GM10248 (cell line): ENCODE data around the gene TTI1.

Experiments
- CTCF ChIA-PET: fragments of 300-600 bp; sonication (Branson Sonifier 250); formaldehyde crosslinking; extraction: SDS; loops from one replicate; lab custom pipeline; 2021; ENCODE audit warnings: antibody characterized with exemption; lab: Yijun Ruan, JAX
- POLR2A ChIA-PET: fragments of 350-650 bp; sonication (Branson Sonifier 250); formaldehyde crosslinking; extraction: SDS; loops from one replicate; lab custom pipeline; 2020; ENCODE audit warnings: antibody characterized with exemption; lab: Yijun Ruan, JAX
- DNase-seq: peaks from one replicate; pipeline ENCODE4 v3.0.0; 2012; ENCODE audit errors: extremely low spot score
- CTCF ChIP-seq: IDR thresholded peaks from 2 replicates; pipeline ENCODE4 v1.5.1; 2012; ENCODE audit warnings: mild to moderate bottlenecking, low read depth; ENCODE audit errors: extremely low read depth, missing control alignments, control extremely low read depth

Gene TTI1

GRCh38 chr20:38001981-38002380 is 31.3 kb downstream of the TTI1 start:
- no peak for TF ChIP-seq CTCF
- POLR2A ChIA-PET: no interaction called here
- CTCF ChIA-PET: no interaction called here
- DNase-seq: no peak

DNA sequence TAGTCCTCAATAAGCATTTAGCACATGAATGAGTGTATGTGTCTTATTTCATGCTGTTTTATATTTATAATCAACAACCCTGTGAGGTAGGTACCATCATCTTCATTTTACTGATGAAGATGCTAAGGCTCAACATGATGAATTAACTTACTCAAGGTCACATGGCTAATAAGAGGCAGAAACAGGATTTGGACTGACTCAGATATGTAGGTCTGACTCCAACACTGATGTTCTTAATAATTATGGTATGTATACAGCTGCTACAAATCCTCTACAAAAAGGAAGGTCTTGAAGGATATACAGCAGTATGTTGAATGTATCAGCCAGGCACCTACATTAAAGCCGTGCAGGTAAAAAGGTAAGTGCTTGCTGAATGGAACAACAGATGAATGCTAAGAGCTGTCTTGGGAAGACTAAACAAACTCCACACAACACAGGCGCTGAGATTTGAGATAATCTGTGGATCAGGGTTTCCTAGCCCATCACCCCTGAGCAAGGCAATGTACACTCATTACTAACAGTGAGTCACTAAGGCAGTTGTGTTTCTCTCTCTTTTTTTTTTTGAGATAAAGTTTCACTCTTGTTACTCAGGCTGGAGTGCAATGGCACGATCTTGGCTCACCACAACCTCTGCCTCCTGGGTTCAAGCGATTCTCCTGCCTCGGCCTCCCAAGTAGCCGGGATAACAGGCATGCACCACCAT is 31.9 kb downstream of the TTI1 start:
- ChIA-PET CTCF (no interaction called here), POLR2A (no interaction called here)
- DNase-seq: no peak
- no peak for TF ChIP-seq CTCF

DNA sequence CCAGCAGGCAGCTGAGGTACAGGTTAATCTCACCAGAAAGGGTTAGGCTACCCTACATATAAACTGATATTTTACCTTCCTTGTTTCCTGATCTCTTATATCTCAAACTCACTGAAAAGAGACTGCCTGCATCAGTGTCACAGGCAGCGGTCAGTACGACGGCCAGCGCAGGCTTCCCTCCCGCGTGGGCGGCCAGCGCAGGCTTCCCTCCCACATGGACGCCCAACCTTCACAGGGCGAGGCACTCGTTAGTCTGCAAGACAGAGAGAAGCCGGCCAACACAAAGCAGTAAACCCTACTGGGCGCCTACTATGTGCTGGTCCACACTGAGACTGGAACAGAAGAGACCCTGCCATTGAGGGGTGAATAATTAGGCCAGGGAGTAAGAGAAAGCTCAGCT is 33.0 kb downstream of the TTI1 start:
- ChIA-PET CTCF (no interaction called here), POLR2A (no interaction called here)
- DNase-seq: no peak
- no peak for TF ChIP-seq CTCF

DNA sequence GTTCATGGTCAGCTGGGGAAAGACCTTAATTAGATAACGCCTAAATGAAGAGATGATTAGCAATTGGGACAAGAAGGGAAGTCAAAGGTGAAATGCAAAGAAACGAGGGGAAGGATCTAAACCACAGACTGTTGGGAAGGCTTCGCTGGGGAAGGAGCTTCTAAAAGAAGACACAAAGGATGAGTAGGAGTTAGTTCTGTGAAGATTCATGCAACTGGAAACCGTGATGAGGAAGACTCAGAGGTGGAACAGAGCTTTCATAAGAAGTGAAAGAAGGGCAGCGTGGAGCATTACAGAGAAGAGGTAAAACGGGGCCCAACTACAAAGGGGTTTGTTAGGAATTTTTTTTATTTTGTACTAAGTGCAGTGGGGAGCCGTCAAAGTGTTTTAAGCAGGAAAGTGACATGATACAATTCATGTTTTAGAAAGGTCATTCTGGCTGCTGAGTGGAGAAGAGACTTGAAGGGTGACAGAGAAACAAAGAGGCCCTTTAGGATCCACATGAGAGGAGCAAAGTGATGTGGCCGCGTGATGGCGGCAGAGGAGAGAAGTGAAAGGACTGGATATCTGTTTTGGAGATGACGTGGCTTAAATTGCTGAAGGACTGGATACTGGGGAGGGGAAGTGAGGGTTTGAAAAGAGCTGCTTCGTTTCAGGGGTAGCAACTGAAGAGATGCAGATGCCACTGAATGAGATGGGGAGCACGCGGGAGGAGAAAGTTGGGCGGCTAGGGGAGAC is 33.6 kb downstream of the TTI1 start:
- ChIA-PET POLR2A (no interaction called here), CTCF (interaction anchor here (1.8 to 2.1 kb wide), 2 partner anchors 8 to 19 kb away, joined by 4 to 8 read pairs; no protein-coding TSS in a partner anchor)
- TF ChIP-seq CTCF: no peak
- DNase-seq: no peak

GRCh38 chr20:37997516-37997915 is 35.7 kb downstream of the TTI1 start:
- no peak for DNase-seq
- ChIA-PET CTCF (interaction anchor here (0.9 to 2.1 kb wide), 3 partner anchors 8 to 381 kb away, joined by 3 to 8 read pairs (median 6); no protein-coding TSS in a partner anchor), POLR2A (no interaction called here)
- no peak for TF ChIP-seq CTCF

GRCh38 chr20:37995856-37996605 is 37.2 kb downstream of the TTI1 start:
- ChIA-PET POLR2A (no interaction called here), CTCF (interaction anchor here (0.8 to 5.8 kb wide), 5 partner anchors 10 to 461 kb away, joined by 4 to 54 read pairs (median 6); no protein-coding TSS in a partner anchor)
- no peak for DNase-seq
- TF ChIP-seq CTCF: no peak
